NCI-H524 (cell line): ENCODE data around the gene PRKAR2B.
A peak's percentile ranks its signal among the peaks of the same experiment; 100 is the strongest.
"Not testable (repeated sequence)": the region's sequence is repeated elsewhere in the genome, so short reads cannot be mapped to it uniquely, and the experiment has no call there.

Source experiments
- DNase-seq, 2 experiments: peaks; one replicate each; lab custom pipeline; 2025; lab: John Stamatoyannopoulos, UW

PRKAR2B gene

DNA sequence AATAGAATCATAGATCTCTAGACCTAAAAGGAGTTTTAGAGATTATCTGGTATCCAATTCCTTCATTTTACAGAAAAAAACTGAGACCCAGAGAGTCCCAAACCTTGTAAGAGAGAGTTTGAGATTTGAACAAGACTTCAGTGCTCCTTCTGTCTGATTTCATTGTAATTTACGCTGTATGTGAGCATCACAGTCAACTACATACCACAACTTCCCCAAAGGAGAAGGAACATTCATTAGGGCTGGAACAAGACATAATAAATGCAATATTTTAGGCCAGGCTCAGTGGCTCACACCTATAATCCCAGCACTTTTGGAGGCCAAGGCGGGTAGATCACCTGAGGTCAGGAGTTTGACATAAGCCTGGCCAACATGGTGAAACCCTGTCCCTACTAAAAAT lies 17.3 kb upstream of the PRKAR2B start:
- DNase-seq = no peak

GRCh38 chr7:107029061-107029763 lies 15.3 kb upstream of the PRKAR2B start:
- no peak for DNase-seq

DNA sequence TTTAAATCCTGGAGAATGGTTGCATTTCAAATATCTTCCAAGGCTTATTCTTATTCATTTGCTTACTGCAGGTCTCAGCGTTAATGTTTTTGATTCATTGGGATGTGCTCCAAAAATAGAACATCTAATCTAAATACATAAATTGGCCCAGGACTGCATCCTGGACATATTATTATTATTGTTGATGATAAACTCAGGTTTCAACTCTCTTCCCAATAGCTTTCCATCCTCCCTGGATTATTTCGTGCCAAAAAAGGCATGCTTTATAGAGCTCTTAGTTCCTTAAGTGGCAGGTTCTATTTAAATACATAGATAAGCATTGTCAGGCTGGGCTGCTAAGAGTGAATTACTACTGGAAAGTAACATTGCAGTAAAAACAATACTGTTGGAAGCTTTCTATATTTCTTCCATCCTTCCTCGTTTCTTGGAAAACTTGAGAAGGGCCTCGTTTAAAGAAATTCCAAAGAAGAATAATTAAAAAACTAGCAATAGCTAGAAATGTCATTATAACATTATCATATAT lies 14.7 kb upstream of the PRKAR2B start:
- no peak for DNase-seq

DNA sequence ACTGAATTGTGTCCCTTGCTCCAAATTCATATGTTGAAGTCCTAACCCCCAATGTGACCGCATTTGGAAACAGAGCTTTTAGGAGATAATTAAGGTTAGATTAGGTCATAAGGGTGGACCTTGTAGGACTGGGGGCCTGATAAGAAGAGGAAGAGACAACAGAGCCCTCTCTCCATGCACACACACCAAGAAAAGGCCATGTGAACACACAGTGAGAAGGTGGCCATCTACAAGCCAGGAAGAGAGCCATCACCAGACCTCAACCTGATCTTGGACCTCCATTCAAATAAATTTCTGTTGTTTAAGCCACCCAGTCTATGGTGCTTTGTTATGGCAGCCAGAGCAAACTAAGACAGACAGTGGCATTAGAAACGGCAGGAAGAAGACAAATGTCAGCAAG lies 12.5 kb upstream of the PRKAR2B start:
- DNase-seq = no peak

DNA sequence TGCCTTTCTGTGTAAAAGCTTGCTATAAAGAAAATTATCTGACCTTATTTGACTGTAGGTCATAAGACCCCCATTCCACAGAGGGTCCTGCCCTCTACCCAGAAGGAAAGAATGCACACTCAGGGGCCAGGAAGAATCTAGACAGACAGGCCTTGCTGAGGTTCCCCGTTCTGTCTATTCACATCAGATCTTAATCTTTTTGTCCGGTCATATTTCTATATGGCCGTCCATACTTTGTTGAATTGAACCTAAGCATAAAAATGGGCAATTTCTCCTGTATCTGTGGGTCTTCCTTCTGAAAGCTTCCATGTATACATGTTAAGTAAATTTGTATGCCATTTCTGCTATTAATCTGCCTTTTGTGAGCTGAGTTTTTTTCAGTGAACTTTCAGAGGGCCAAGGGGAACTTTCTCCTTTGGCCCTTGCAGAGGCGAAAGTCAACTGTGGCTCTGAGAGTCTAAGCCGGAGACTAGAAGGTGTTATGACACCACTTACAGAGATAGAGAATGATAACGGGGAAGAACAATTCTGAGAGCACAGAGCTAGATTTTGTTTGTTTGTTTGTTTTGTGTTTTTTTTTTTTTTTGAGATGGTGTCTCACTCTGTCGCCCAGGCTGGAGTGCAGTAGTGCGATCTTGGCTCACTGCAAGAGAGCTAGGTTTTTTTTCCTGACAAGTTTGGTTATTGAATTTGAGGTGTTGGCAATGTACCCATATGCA lies 11.6 kb upstream of the PRKAR2B start:
- no peak for DNase-seq

DNA sequence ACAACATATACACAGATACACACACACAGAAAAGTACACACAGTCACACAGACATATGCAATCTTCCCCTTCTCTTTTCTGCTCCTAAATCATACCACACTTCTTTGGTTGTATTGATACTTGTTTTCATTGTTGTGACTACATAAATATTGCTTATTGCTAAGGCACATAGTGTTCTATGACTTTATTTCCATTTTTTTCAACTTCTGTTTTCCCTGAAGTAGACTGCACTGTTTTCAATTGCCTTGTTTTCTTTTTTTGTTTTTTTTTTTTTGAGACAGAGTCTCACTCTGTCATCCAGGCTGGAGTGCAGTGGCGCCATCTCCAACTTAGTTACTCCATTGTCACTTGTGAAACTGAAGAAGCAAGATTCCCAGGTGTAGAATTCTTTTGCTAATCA lies 10.0 kb upstream of the PRKAR2B start:
- DNase-seq = no peak

DNA sequence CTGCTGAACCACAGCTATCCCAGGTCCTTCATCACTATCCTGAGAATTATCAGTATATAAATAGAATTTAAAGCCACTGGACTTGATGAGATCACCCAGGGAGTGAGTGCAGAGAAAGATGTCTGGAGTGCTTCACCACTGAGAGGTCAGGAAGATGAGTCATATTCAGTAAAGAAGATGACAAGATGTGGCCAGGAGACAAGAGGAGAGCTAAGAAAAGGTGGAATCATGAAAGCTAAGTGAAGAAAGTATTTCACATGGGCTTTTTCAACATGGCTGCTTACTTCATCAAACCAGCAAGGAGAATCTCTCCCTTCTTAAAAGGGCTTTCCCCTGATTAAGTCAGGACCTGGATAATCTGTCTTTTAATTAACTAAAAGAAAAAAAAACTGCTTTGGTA lies 9.1 kb upstream of the PRKAR2B start:
- DNase-seq = no peak

DNA sequence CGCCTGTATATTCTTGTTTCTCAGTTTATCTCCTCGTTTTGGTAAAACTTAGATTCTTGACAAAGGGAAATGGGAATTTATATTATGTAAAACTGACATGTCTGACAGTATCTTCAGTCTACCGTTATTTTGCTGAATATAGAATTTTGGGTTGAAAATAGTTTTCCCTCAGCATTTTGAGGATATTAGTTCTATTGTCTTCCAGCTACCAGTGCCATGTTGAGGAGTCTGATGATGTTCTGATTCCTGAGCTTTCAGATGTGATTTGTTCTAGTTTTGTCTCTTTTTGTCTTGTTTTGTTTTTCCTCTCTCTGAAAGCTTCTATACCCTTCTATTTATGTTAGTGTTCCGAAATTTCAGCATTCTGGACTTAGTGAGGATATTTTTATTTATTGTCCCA lies 8.0 kb upstream of the PRKAR2B start:
- DNase-seq = no peak

DNA sequence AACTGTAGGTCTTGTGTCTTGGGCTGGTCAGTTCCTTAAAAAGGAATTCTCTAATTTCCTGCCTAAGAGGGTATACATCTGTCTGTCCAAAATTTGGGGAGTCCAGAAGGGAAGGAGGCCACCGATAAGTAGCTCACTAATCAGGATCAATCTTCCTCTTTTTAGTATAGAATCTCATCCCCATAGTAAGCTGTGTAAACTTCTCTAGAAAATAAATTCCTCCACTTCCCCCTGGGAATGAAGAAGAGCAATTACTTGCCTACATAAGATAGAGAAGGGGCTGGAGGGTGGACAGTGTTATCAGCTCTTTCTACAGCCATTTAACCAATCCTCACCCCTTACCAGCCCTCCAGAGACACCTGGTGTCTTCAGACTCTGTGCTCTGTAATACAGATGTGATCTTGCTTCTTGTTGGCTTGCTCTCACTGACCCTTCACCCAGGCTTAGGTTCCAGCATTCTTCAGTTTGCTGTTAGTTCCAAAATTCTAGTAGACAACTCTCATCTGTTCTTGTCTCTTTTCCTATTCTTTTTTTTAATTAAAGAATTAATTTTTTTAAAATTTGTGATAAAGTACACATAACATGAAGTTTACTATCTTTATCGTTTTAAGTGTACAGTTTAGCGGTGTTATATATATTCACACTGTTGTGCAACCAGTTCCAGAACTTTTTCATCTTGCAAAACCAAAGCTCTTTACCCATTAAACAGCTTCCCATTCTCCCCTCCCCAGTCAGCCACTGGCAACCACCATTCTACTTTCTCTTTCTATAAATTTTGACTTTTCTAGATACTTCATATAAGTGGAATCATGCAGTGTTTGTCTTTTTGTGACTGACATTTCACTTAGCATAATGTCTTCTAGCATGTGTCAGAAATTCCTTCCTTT lies 6.5 kb upstream of the PRKAR2B start:
- DNase-seq = no peak

GRCh38 chr7:107039199-107039900 lies 5.2 kb upstream of the PRKAR2B start:
- no peak for DNase-seq

GRCh38 chr7:107041097-107041496 lies 3.4 kb upstream of the PRKAR2B start:
- DNase-seq = no peak

DNA sequence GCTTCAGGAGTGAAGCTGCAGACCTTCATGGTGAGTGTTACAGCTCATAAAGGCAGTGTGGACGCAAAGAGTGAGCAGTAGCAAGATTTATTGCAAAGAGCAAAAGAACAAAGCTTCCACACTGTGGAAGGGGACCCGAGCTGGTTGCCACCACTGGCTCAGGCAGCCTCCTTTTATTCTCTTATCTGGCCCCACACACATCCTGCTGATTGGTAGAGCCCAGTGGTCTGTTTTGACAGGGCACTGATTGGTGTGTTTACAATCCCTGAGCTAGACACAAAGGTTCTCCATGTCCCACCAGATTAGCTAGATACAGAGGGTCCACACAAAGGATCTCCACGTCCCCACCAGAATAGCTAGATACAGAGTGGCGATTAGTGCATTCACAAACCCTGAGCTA lies 2.7 kb upstream of the PRKAR2B start:
- DNase-seq = not testable (repeated sequence)

- not testable (repeated sequence) for DNase-seq
Observed at GRCh38 chr7:107042326-107042910, 2.1 kb upstream of the PRKAR2B start.

DNA sequence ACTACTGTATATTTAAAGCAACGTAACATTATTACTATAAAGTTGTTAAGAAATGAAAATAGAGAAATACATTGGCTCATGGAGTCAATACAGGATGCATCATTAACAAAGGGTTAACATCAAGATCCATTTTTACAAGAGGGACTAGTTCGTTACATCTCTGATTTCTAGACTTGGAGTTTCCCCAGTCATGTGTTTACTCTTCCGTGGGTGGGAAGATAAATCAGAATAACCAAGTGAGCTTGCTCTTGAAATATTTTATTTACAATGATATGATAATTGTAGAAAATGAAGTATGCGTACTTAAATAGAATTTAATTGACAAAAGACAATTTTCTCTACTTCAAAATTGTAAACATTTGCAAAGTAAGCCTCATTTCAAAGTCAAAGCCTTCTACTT lies 1.0 kb upstream of the PRKAR2B start:
- no peak for DNase-seq

DNA sequence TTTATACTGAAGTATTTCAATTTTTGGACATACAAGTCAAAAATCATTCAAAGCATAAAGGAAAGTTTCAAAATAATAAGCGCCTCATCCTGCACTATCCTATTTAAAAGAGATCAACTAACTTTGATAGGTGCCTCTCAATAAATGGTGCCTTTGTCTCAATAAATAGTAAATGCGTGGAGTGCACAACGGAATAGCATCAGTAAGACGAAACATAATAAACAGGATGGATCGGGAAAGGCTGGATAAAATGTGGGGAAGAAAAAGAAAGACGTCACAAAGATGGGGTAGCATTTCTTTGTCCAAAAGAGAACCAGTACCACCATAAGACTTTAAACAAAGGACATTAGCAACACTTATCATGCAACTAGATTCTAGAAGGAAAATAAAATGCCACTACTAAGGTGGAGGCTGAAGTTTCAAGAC lies 571 bp upstream of the PRKAR2B start:
- no peak for DNase-seq

- DNase-seq = peak; percentile 22 to 36
Observed at GRCh38 chr7:107045195-107045960, 873 bp downstream of the PRKAR2B start.

- DNase-seq = no peak
Observed at GRCh38 chr7:107045980-107046379, 1.5 kb downstream of the PRKAR2B start.

DNA sequence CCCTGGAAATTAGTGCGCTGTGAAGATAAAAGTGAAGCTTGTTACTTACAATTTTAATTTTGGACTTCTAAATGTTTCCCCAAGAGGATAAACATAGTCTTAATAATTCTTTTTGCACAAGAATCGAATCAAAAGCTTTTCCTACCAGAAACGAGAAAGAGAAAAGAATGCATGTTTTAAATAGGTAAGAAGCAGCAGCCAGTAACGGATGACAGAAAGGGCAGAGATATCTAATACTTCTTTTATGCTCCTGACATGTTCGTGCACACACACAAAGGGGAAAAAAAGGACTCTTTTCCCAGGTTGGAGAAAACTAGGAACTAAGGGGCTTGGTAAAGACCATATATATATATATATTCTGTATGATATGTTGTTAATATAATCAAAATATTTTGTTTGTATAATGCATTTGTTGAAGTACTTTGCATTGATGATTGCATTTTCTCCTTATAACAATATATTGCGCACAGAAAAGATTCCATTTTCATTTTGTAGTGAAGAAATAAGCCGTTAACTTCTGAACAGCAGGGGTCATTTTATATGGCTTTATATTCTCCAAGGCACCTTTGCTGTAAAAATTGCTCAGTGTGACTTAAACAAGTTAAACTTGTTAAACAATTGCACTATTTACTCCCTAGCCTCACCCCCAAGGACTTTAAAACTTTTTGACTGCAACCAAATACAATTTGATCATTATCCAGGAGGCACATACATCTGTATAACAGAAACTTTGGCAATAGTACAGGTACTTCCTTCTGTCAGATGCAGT lies 2.2 kb downstream of the PRKAR2B start:
- no peak for DNase-seq

- DNase-seq = no peak
Observed at GRCh38 chr7:107047902-107048782, 3.6 kb downstream of the PRKAR2B start.
